HFF-Myc (cell line): ENCODE data around the gene RUFY4.

ENCODE experiments used
- DNase-seq: peaks from one replicate; pipeline ENCODE4 v3.0.0-alpha.2; 2011; ENCODE audit warnings: low read depth; ENCODE audit errors: extremely low read depth
- H3K4me3 ChIP-seq: replicated peaks from 2 replicates; pipeline ENCODE4 v1.5.1; 2011; ENCODE audit warnings: low read depth, mild to moderate bottlenecking, control low read depth, low read length
- CTCF ChIP-seq: IDR thresholded peaks from 2 replicates; pipeline ENCODE4 v1.5.1; 2012; ENCODE audit warnings: mild to moderate bottlenecking, low read depth, low read length, control low read depth; ENCODE audit errors: missing control alignments

The RUFY4 gene

GRCh38 chr2:218022851-218023530 lies 46.1 kb upstream of the RUFY4 start:
- TF ChIP-seq CTCF, result no peak
- no peak for DNase-seq
- no peak overlapping the region for H3K4me3 ChIP-seq

GRCh38 chr2:218023636-218024035 lies 45.4 kb upstream of the RUFY4 start:
- no peak for DNase-seq
- TF ChIP-seq CTCF, result no peak
- H3K4me3 ChIP-seq, result no peak overlapping the region

- no peak for TF ChIP-seq CTCF
- no peak overlapping the region for H3K4me3 ChIP-seq
- DNase-seq, result no peak
Measured at GRCh38 chr2:218024336-218024735, 44.7 kb upstream of the RUFY4 start.

- H3K4me3 ChIP-seq, result no peak overlapping the region
- DNase-seq, result no peak
- TF ChIP-seq CTCF, result no peak
Measured at GRCh38 chr2:218024871-218025270, 44.2 kb upstream of the RUFY4 start.

GRCh38 chr2:218026244-218026643 lies 42.8 kb upstream of the RUFY4 start:
- no peak overlapping the region for H3K4me3 ChIP-seq
- no peak for TF ChIP-seq CTCF
- DNase-seq, result no peak

- no peak for DNase-seq
- H3K4me3 ChIP-seq, result no peak overlapping the region
- TF ChIP-seq CTCF, result no peak
Measured at GRCh38 chr2:218026676-218027425, 42.2 kb upstream of the RUFY4 start.
